GM12872 (cell line): ENCODE results near the gene GKN1.
A peak's percentile ranks its signal among the peaks of the same experiment; 100 is the strongest.

Experiments used
- CTCF ChIP-seq: IDR thresholded peaks from 3 replicates; pipeline ENCODE4 v1.5.1; 2011; ENCODE audit warnings: low read depth, mild to moderate bottlenecking, low read length, moderate library complexity; ENCODE audit not compliant: insufficient read depth

The GKN1 gene

GRCh38 chr2:69017835-69018234 is 43.4 kb downstream of the GKN1 start:
- TF ChIP-seq CTCF: no peak

DNA sequence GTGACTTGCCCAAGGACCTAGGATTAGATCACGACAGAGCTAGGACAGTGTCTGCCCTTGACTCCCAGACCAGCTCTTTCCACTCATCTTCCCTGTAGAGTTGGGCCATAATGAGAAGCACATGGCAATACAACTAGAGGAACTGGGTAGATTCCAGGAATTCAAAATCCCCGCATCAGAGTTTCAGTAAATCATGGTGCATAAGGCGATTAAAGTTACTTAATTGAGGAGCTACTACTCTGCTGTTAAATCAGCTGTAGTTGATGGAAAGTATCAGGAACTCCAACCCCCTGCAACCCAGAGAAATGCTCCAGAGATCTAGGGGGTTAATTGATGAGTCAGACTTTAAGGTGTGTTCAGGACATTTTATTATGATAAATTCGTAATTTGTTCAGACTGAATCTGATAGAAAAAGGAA is 44.3 kb downstream of the GKN1 start:
- no peak for TF ChIP-seq CTCF

DNA sequence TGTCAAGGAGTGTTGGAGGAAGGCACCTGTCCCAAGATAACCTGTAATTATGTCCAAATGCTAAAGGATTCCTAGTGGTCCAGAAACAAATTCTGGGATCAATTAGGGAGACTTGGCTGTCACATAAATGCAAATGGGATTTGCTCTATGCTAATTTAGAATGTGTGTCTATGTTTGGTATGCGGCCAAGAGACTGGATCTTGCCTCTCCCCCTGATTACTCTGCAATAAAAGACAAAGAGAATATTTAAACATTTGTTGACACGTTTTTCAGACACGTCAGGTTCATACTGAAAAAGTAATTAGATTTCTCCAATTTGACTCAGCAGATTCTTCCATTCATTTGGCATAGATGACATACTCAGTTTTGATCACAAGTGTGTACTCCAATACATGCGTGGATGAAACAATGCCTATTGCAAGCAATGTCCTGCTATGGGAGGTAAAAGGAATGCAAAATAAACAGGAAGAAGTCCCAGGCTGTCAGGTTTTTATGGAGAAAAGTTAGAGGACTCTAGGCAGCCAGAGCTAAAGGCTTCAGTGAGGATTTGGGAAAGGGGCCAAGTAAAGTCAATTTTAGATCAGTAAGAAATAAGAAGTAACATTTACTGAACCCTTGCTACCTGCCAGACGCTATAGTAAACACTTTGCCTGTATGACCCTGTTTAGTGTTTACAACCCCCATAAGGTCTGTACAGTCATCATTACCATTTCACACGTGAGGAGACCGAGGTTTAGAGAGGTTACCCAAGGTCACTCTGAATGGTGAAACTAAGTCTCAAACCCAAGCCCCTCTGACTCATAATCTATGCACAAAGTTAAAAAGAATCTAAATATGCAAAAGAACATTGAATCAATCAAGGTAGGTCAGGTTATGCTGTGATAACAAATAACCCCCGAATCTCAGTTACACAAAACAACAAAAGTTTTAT is 46.3 kb downstream of the GKN1 start:
- no peak for TF ChIP-seq CTCF

- TF ChIP-seq CTCF: no peak
Measured at GRCh38 chr2:69021727-69022126, 47.3 kb downstream of the GKN1 start.

GRCh38 chr2:69022548-69022947 is 48.1 kb downstream of the GKN1 start:
- no peak for TF ChIP-seq CTCF

- no peak for TF ChIP-seq CTCF
Measured at GRCh38 chr2:69023236-69023635, 48.8 kb downstream of the GKN1 start.

DNA sequence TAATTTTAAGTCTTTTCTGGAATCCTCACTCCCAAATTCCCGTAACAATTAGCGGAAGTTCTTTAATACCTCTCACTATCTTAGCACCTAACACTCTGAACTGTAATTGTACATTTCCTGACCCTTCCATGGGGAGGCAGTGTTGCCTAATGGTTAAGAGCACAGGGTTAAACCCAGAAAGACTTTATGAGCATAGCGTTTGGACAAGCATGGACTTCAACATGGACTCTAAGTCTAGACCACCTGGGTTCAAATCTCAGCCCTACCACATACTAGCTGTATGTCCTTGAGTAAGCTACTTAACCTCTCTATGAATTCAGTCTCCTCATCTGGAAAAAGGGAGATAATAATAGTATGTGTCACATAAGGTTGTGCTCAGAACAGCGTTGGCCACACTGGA is 51.6 kb downstream of the GKN1 start:
- TF ChIP-seq CTCF: peak; percentile 61
